ENCODE measurements around the gene FREM1. TPM values are rescaled to one million over a fixed set of nuclear protein-coding genes. Genes with fewer than 3 reads are reported as not detected.

Gene FREM1
- total and polyA plus RNA-seq, 2 of the 13 experiments (the other 11 are each of a cell fraction or from before 2014, with no cell fraction given), result 64.3 to 202 TPM

DNA sequence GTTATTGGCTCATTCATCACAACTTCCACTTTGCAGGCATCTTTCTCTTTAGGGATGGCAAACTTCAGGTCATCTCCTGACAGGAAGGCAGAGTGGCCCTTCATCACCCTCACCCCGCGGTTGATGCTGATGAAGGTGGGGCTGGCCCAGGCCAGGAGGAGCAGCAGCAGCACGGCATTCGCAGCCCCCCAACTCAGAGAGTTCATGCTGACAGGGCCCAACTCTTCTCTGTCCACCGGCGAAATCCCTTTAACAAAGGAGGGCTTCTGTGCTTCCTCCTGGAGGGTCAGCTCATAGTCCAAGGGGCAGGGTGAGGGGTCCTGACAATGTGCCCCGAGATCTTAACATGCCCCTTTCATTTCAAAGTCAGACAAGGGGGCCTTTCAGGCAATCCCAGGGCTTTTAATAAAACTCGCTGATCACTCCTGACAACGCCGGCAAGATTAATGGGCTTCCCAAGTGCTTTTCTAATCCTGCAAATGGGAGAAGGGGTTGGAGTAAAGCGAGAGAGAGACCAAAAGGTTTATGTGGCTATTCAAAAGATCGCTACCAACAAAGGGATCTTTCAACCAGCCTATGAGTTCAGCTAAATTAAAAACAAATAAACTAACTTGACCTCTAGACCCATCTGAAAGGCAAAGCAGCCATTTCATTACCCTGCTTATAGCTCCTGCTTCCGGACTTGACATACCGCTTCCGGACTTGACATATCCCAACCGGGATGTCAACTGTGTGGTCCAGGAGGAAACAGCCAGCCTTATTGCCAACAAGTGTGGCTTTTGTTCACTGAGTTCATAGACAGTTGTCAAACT lies 41.2 kb downstream of the FREM1 start (continued):
- no peak for TF ChIP-seq CREB1 (IDR thresholded peaks at IDR 0.05)
- peak; percentile 74 for TF ChIP-seq CREB1 (CRISPR knock-in tag; IDR thresholded peaks at IDR 0.05)
- peak; percentile 42 for TF ChIP-seq CCDC6 (CRISPR knock-in tag; IDR thresholded peaks at IDR 0.05)
- peak; percentile 29; the same call in 1 of the 2 replicates for TF ChIP-seq MEF2D (CRISPR knock-in tag; IDR thresholded peaks at IDR 0.05)
- peak; percentile 82 for TF ChIP-seq TGIF2 (CRISPR knock-in tag; IDR thresholded peaks at IDR 0.05)
- peak; percentile 88; the same call in 1 of the 2 replicates for TF ChIP-seq AHDC1 (CRISPR knock-in tag; IDR thresholded peaks at IDR 0.05; ENCODE audit: borderline replicate concordance)
- no peak for TF ChIP-seq KAT2B (IDR thresholded peaks at IDR 0.05; ENCODE audit: borderline replicate concordance, low read depth, low read length)
- TF ChIP-seq ZMAT3 (CRISPR knock-in tag; conservative IDR thresholded peaks at IDR 0.05), result peak; percentile 64; the same call in 1 of the 2 replicates
- no peak for TF ChIP-seq HNRNPK (IDR thresholded peaks at IDR 0.05; ENCODE audit: low read depth, low read length, poor library complexity, severe bottlenecking)
- 0 out of 2 replicates have a peak, but pooled peaks have one; percentile 35 for TF ChIP-seq MZF1 (CRISPR knock-in tag; IDR thresholded peaks at IDR 0.05; ENCODE audit: borderline replicate concordance)
- TF ChIP-seq ZNF343 (CRISPR knock-in tag; IDR thresholded peaks at IDR 0.05), result peak; percentile 48; the same call in 1 of the 2 replicates
- TF ChIP-seq FLYWCH1 (CRISPR knock-in tag; IDR thresholded peaks at IDR 0.05), result no peak
- no peak for TF ChIP-seq FOXA1 (IDR thresholded peaks at IDR 0.05)
- peak; percentile 79 for TF ChIP-seq FOXA1 (CRISPR knock-in tag; IDR thresholded peaks at IDR 0.05)
- no peak for TF ChIP-seq MYNN (CRISPR knock-in tag; IDR thresholded peaks at IDR 0.05; ENCODE audit: low read depth)
- no peak for TF ChIP-seq STAT5B (CRISPR knock-in tag; IDR thresholded peaks at IDR 0.05)
- no peak for TF ChIP-seq ZNF546 (CRISPR knock-in tag; conservative IDR thresholded peaks at IDR 0.05)
- TF ChIP-seq TRAFD1 (CRISPR knock-in tag; IDR thresholded peaks at IDR 0.05; ENCODE audit: borderline replicate concordance), result no peak
- TF ChIP-seq TFDP2 (CRISPR knock-in tag; IDR thresholded peaks at IDR 0.05), result no peak
